ENCODE data around the gene SH3GL1. TPM values are rescaled to one million over a fixed set of nuclear protein-coding genes. Genes with fewer than 3 reads are reported as not detected.

The SH3GL1 gene
- total RNA-seq, 1 donor from 2014 or later, result 95.3 TPM

DNA sequence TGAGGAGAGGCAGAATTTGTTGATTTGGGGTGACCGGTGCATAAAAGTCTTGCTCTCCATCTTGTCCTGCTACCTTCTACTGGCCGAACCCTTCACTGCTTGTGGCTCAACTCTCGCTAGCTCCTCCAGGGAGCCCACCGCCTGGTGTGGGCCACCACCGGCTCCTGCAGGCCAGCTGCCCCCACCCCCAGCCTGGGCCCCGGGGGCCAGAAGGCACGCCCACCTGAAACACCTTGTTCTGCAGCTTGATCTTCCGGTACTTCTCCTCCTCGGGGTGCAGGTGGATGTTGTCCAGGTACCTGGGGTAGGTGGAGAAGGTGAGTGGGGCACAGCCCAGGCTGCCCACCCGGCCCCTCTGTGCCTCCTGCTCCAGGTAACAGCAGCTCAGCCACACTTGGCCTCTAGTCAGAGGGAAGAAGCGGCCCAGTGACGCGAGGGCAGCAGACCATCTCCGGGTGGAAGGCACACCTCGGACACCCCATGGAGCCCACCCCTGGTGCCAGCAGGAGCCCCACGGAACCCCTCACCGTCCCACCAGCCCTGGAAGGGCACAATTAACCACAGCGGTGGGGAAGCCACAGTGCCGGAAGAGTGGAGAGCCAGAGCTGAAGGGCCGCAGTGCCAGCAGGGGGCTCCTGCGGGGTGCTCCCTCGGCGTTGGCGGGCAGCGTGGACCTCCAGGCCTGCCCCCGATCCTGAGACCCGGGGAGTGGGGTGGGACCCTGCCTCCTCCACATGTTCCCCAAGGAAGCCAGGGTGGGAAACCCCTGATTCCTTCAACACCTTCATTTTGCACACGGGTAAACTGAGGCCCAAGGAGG is 47.2 kb upstream of the SH3GL1 start:
- H3K9me3 Mint-ChIP-seq, result no peaks in the 10 kb centered on the region
- peaks cover 5% of the 10 kb centered on the region for H3K36me3 Mint-ChIP-seq (ENCODE audit: low read depth)
- H3K27me3 Mint-ChIP-seq (ENCODE audit: low read depth), result peaks cover 2% of the 10 kb centered on the region
- no peak for DNase-seq (ENCODE audit: low read depth, low spot score)
- TF ChIP-seq, protein P1, sequence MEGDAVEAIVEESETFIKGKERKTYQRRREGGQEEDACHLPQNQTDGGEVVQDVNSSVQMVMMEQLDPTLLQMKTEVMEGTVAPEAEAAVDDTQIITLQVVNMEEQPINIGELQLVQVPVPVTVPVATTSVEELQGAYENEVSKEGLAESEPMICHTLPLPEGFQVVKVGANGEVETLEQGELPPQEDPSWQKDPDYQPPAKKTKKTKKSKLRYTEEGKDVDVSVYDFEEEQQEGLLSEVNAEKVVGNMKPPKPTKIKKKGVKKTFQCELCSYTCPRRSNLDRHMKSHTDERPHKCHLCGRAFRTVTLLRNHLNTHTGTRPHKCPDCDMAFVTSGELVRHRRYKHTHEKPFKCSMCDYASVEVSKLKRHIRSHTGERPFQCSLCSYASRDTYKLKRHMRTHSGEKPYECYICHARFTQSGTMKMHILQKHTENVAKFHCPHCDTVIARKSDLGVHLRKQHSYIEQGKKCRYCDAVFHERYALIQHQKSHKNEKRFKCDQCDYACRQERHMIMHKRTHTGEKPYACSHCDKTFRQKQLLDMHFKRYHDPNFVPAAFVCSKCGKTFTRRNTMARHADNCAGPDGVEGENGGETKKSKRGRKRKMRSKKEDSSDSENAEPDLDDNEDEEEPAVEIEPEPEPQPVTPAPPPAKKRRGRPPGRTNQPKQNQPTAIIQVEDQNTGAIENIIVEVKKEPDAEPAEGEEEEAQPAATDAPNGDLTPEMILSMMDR (conservative IDR thresholded peaks at IDR 0.05), result no peak
- no peak overlapping the region for H3K4me3 Mint-ChIP-seq
- no peak overlapping the region for H3K27ac Mint-ChIP-seq (ENCODE audit: unreplicated experiment)
- H3K4me1 Mint-ChIP-seq, result no peaks in the 10 kb centered on the region

DNA sequence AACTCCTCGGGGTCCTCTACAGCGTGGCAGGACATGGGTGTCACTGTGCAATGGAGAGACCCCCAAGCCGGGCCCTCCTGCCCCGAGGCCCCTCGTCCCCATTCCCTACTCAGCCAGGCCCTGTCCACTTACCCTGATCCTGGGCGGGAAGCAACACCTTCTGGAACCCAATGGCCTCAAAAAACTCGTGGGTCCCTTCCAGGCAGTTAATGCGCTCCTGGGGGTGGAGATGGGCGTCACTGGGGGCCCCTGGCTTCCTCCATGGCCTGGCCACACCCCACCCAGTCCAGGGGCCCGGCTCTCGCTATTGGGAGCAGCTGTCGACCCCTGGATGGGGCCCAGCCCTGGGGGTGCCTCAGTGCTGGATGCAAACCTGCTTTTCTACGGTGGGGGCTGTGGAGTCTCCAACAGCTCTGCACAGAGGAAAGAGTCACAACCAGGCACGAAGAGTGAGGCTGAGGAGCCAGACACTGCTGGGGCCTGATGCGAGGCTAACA is 46.4 kb upstream of the SH3GL1 start:
- Mint-ChIP-seq H3K9me3 (no peaks in the 10 kb centered on the region), H3K27ac (ENCODE audit: unreplicated experiment) (no peak overlapping the region), H3K4me3 (no peak overlapping the region), H3K36me3 (ENCODE audit: low read depth) (peaks cover 5% of the 10 kb centered on the region), H3K27me3 (ENCODE audit: low read depth) (peaks cover 7% of the 10 kb centered on the region), H3K4me1 (no peaks in the 10 kb centered on the region)
- DNase-seq (ENCODE audit: low read depth, low spot score), result no peak
- TF ChIP-seq, protein P1 (conservative IDR thresholded peaks at IDR 0.05), result no peak

DNA sequence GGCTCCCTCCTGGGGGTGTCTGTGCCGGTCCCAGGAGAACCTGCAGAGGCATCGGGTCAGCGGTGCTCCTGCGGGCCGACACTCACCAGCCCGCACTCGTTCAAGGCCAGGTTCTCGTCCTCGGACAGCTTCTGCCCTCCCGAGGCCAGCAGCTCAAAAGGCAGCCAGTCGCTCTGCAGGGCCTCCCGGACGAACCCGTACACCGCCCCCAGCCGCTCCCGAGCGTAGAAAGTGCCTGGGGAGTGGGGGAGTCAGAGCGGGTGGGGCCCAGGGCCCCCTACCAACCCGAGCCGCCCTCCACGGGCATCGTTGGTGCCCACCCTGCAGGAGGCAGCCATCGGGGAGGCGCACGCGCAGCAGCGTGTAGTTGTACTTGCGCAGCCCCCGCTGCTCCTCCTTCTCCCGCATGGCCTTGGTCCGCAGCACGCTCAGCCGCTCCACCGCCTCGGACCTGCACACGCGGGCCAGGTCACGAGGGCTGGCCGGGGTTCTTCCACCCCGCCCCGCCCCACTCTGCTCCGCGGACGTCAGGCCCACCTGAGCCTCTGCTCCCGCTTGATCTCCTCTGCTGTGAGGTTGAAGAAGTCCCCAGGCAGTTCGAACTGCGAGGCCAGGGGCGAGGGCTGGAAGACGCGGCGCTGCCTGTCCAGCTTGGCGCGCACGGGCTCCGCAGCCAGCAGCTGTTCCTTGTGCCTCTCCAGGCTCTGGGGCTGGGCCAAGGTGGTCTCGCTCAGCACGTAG is 45.8 kb upstream of the SH3GL1 start:
- H3K27ac Mint-ChIP-seq (ENCODE audit: unreplicated experiment), result no peak overlapping the region
- TF ChIP-seq, protein P1 (conservative IDR thresholded peaks at IDR 0.05), result no peak
- H3K9me3 Mint-ChIP-seq, result no peaks in the 10 kb centered on the region
- H3K36me3 Mint-ChIP-seq (ENCODE audit: low read depth), result peaks cover 5% of the 10 kb centered on the region
- H3K4me1 Mint-ChIP-seq, result no peaks in the 10 kb centered on the region
- peaks cover 7% of the 10 kb centered on the region for H3K27me3 Mint-ChIP-seq (ENCODE audit: low read depth)
- no peak for DNase-seq (ENCODE audit: low read depth, low spot score)
- H3K4me3 Mint-ChIP-seq, result no peak overlapping the region

DNA sequence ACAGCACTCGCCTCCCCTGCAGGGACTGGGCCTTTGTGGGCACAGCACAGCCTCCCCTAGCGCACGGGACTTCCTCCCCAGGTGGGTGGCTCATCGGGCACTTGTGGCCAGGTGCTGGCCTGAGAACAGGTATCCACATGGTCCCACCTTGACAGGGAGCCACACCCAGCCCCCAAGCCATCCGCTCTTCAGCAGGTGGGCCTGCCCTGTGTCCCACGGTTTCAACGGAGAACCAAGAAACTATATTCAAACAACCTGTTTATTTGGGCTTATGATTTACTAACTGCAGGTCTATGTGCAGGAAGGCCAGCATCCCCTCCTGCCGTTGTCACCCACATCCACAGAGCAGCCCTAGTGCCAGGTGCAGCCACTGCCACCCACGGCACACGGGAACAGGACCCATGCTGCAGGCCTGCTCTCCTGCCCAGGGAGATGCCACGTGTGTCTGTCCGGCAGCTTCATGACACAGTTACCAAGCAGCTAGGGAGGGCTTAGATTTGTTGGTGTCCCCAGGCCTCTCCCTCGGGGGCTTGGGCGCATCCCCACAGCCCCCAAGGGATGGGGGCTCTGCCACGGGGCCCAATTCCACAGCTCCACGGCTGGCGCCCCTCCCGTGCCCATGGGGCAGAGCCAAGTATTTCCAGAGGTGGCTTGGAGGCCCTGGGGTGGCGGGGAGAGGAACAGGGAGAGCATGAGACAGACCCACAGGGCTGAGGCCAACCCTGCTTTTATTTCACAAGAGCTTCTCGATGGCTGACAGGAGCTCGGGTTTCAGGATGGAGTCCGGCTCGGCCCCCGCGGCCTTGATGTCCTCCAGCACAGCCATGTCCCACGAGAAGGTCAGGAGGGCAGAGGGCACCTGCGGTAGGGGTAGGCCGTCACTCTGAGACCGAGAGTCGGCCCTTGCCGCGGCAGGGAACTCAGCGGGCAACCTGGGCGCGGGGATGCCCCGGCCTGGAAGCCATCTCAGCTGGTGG is 44.7 kb upstream of the SH3GL1 start:
- Mint-ChIP-seq H3K27ac (ENCODE audit: unreplicated experiment) (no peak overlapping the region), H3K36me3 (ENCODE audit: low read depth) (peaks cover 5% of the 10 kb centered on the region), H3K4me3 (no peak overlapping the region), H3K27me3 (ENCODE audit: low read depth) (peaks cover 5% of the 10 kb centered on the region), H3K9me3 (no peaks in the 10 kb centered on the region), H3K4me1 (no peaks in the 10 kb centered on the region)
- no peak for DNase-seq (ENCODE audit: low read depth, low spot score)
- TF ChIP-seq, protein P1 (conservative IDR thresholded peaks at IDR 0.05), result no peak
